ENCODE data around the gene TMX3.

The TMX3 gene

GRCh38 chr18:68714712-68715496 lies at the start of gene TMX3:
TSS of gene TMX3 (minus strand) at chr18:68715108. CDS start at chr18:68714981, 127 bp downstream.
- peak within 1 kb of the TSS; percentile 82 for H3K27ac ChIP-seq
- DNase-seq (ENCODE audit: low spot score), result peak; percentile 95
- ChIA-PET POLR2A (ENCODE audit: low non-redundant PET) (no interaction called here), CTCF (interaction anchor here (0.9 to 1.0 kb wide), 2 partner anchors 54 to 1492 kb away, joined by 3 to 9 read pairs; no protein-coding TSS in a partner anchor)
- no peak for TF ChIP-seq CTCF (conservative IDR thresholded peaks at IDR 0.05; ENCODE audit: low read depth)

GRCh38 chr18:68764016-68764415 lies 49.1 kb upstream of the TMX3 start:
- no peak overlapping the region for H3K27ac ChIP-seq
- TF ChIP-seq CTCF (conservative IDR thresholded peaks at IDR 0.05; ENCODE audit: low read depth), result no peak
- ChIA-PET CTCF (interaction anchor here (0.6 kb wide), 1 partner anchor 1168 kb away, joined by 3 read pairs; no protein-coding TSS in a partner anchor), POLR2A (ENCODE audit: low non-redundant PET) (no interaction called here)
- DNase-seq (ENCODE audit: low spot score), result no peak

GRCh38 chr18:68763083-68763482 lies 48.2 kb upstream of the TMX3 start:
- peak; percentile 15 for DNase-seq (ENCODE audit: low spot score)
- no peak overlapping the region for H3K27ac ChIP-seq
- POLR2A ChIA-PET (ENCODE audit: low non-redundant PET), result no interaction called here
- TF ChIP-seq CTCF (conservative IDR thresholded peaks at IDR 0.05; ENCODE audit: low read depth), result no peak
- CTCF ChIA-PET, result interaction anchor here (0.6 kb wide), 1 partner anchor 1891 kb away, joined by 3 read pairs; no protein-coding TSS in a partner anchor

GRCh38 chr18:68759308-68759707 lies 44.4 kb upstream of the TMX3 start:
- no peak for TF ChIP-seq CTCF (conservative IDR thresholded peaks at IDR 0.05; ENCODE audit: low read depth)
- DNase-seq (ENCODE audit: low spot score), result no peak
- ChIA-PET POLR2A (ENCODE audit: low non-redundant PET) (no interaction called here), CTCF (no interaction called here)
- no peak overlapping the region for H3K27ac ChIP-seq

GRCh38 chr18:68757126-68757525 lies 42.2 kb upstream of the TMX3 start:
- ChIA-PET CTCF (no interaction called here), POLR2A (ENCODE audit: low non-redundant PET) (no interaction called here)
- no peak overlapping the region for H3K27ac ChIP-seq
- DNase-seq (ENCODE audit: low spot score), result no peak
- TF ChIP-seq CTCF (conservative IDR thresholded peaks at IDR 0.05; ENCODE audit: low read depth), result no peak

GRCh38 chr18:68742206-68742605 lies 27.3 kb upstream of the TMX3 start:
- no peak overlapping the region for H3K27ac ChIP-seq
- ChIA-PET CTCF (no interaction called here), POLR2A (ENCODE audit: low non-redundant PET) (no interaction called here)
- no peak for TF ChIP-seq CTCF (conservative IDR thresholded peaks at IDR 0.05; ENCODE audit: low read depth)
- DNase-seq (ENCODE audit: low spot score), result no peak

All from RWPE1 (cell line).